Skeletal muscle cell (primary cell): Measurements from ENCODE around the gene UFC1.

Experiments used
- DNase-seq: peaks from one replicate; pipeline ENCODE4 v3.0.0-alpha.2; 2010; ENCODE audit warnings: low read depth
- H3K4me3 ChIP-seq: 2 replicates; pipeline ENCODE4 v1.5.1; 2011; ENCODE audit warnings: low read depth, mild to moderate bottlenecking, control low read depth, low read length, moderate library complexity

Gene UFC1

DNA sequence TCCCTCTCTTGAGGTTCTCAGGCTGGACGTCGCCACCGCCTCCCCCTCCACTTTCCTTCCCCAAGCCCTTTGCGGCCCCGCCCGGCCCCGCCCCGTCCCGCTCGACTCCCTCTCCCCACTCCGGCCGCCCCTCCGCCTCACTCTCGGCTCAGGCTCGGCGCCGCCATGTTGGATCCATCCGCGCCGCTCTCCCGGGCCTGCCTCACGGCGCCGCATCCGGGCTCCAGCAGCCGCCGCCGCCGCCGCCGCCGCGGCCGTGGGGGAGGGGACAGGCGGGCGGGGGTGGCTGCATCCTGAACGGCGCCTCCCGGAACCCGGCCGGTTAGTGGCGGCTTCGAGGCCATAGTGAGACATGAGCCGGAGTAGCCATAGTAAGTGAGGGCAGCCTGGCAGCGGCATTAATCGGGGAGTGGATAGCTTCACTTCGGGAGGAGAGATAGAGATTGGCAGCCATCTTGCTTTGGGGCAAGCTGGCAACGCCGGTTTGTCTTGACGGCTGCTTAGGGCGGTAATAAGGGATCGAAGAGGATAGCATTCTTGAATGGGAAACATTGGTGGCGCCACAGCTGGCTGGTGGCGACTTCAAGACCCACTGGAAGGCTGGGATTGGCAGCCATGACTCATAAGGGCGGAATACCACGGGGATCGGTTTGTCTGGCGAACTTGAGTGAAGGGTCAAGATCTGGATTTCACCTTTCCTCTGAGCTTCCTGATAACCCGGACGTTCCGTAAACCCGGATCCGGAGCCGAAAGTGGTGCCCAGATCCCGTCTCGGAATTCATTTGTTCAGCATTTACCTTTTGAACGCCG, 21.2 kb upstream of the UFC1 start, which contains the start of gene DEDD:
TSS of gene DEDD (minus strand) at position 258 of the 810 bp plus-strand sequence. CDS start 8,205 bp downstream, outside the sequence.
- DNase-seq, result peak; percentile 89
- H3K4me3 ChIP-seq, result peak within 1 kb of the TSS; percentile 84

DNA sequence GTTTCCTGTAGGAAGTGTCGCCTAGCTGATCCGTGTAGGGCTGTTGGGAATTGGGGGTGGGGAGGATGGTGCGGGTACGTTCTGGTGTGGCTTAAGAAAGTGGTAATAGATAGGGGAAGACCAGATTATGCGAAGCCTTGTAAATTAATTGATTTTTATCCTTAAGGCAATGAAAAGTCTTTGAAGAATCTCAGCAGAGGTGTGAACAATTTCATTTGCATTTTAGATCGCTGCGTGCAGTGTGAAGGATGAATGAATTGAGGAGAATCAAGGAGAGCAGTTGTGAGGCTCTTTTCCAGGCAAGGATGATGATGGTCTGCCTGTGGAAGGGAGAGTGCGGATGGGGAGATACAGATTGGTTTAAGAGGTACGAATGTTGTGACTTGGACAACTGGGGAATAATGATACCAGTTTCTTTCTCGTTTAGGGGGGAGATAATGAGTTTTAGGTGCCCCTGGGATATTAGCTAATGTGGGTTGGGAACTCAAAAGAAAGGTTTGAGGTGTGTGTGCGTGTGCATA, 20.5 kb upstream of the UFC1 start:
- peak overlapping the region; percentile 84 for H3K4me3 ChIP-seq
- DNase-seq, result no peak

DNA sequence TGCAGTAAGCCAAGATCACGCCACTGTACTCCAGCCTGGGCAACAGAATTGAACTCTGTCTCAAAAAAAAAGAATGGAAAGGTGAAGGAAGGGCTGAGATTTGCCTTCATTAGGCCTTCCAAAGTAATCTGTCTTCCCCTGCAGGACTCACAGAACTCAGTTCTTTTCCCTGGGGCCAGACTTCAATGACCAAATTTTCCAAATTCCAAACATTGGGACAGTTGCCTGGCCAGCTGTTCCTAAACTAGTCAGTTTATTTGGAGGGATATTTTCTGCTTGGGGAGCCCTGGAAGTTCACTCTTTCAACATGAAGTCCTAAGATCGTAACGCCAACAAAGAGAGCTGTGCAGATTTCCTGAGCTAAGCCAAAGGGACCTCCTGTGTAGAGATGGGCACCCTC, 15.9 kb upstream of the UFC1 start:
- DNase-seq, result no peak
- H3K4me3 ChIP-seq, result no peak overlapping the region

DNA sequence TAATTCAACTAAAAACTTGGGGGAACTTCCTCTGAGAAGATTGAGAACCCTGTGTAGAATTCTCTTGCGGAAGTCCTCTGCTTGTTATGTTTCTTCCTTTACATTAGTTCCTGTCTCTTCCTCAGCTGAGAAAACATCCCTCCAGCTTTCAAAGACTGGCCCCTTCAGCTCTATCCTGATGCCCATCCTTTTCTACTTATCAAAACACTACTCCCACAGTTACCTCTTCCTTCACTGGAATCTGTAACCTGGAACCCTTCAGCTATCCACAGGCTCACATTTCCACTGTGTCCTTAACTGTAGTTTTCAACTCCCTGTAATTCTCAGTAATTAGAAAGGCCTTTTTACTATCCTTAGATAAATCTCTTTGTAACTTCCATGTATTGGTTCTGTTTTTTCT, 15.3 kb upstream of the UFC1 start:
- no peak overlapping the region for H3K4me3 ChIP-seq
- no peak for DNase-seq

DNA sequence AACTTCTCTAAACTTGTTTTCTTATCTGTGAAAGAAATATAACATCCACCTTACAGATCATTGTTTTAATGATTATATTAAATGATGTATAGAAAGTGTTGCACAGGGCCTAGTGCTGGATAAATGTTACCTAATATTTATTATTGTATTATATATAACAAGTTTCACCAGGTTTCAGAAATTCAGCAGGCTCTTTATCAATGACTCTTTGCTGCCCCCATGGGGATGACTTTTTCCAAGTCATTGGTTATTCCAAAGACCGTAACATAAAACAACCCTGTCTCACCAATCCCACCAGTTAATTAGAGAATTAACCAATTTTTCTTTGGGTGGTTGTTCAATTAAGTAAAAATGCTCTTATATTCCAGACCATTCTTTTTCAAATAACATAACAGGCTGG, 14.0 kb upstream of the UFC1 start:
- no peak overlapping the region for H3K4me3 ChIP-seq
- DNase-seq, result no peak

DNA sequence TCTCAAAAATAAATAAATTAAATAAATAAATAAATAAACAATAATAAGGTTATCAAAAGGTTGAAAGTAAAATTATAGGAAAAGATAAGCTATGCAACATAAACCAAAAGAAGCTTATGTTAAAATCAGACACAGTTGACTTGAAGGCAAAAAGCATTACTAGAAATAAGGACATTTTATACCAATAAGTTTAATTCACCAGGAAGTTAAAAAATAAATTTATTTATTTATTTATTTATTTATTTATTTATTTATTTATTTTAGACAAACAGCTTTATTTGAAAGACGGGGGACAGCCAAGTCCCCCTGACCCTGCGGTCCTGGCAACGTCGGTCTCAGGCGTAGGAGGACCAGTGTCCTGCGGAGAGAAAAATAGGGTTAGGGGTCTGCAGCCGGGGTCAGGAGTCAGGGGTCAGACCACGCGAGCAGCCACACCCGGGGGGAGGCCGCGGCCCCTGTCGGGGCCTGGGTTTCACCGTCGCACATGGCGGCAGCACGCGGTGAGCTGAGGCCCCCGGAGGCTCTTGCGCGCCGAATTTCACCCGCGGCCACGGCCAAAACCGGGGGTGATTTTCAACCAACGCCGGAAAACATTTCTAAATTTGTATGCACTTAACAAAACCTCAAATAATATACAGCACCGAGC, 12.9 kb upstream of the UFC1 start:
- DNase-seq, result no peak
- no peak overlapping the region for H3K4me3 ChIP-seq

DNA sequence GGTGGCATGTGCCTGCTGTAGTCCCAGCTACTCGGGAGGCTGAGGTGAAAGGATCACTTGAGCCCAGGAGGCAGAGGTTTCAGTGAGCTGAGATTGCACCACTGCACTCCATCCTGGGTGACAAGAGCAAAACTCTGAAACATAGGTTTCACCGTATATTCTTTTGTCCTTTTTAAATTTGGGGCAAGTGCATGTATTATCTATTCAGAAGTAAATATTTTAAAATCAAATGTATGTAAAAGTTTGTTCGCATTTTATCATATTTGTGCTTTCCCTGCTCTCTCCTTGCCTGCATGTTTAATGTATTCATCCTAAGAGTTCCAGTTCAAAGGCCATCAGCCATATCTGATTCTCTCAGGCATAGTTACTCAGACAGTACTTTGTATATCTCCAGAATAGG, 7.9 kb upstream of the UFC1 start:
- no peak for DNase-seq
- no peak overlapping the region for H3K4me3 ChIP-seq

DNA sequence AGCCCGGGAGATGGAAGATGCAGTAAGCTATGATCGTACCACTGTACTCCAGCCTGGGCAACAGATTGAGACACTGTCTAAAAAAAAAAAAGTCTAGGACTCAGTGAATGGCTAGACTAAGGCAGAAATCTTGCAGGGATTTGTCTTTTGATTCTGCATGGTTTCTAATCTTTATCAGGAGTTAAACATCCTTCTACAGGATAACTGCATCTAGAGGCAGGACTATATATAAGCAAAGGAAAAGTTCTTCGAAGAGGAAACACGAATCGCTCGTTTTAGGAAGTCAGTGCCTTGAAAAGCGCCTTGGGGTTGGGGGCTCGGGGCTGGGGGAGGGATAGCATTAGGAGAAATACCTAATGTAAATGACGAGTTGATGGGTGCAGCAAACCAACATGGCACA, 602 bp upstream of the UFC1 start:
- DNase-seq, result no peak
- peak overlapping the region; percentile 65 for H3K4me3 ChIP-seq

DNA sequence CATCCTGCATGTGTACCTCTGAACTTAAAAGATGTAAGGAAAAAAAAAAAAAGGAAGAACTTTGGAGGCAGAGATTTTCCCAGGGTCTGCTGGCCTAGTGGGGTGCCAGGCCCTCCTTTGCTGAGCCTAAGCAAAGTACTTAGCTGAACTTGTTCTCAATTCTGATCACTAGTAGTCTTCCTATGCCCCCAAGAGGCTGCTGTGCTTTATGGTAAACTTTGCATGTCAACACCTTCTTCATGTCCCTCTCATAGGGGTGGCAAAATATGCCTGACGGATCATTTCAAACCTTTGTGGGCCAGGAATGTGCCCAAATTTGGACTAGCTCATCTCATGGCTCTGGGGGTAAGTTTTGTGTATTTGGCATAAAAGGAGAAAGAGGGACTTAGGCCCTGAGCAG, 4.1 kb downstream of the UFC1 start:
- no peak overlapping the region for H3K4me3 ChIP-seq
- DNase-seq, result no peak

DNA sequence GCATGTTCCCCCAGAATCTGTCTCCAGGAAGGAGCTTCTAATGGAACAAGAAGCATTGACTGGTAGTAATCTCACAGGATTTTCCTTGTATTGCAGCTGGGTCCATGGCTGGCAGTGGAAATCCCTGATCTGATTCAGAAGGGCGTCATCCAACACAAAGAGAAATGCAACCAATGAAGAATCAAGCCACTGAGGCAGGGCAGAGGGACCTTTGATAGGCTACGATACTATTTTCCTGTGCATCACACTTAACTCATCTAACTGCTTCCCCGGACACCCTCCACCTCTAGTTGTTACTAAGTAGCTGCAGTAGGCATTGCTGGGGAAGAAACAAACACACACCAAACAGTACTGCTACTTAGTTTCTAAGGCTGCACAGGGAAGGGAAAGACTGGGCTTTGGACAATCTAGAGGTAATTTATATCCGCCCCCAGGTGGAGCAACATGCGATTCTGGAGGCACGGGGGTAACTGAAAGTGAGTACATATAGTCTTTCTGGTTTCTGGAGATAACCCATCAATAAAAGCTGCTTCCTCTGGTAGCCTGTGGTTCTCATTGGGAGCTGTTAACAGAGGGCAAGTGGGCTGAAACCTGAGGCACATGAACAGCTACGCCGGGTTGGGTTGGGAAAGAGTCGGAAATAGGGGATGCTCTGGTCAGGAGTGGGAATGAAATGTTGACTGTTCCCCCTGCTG, 4.7 kb downstream of the UFC1 start:
- peak overlapping the region; percentile 75 for H3K4me3 ChIP-seq
- no peak for DNase-seq

DNA sequence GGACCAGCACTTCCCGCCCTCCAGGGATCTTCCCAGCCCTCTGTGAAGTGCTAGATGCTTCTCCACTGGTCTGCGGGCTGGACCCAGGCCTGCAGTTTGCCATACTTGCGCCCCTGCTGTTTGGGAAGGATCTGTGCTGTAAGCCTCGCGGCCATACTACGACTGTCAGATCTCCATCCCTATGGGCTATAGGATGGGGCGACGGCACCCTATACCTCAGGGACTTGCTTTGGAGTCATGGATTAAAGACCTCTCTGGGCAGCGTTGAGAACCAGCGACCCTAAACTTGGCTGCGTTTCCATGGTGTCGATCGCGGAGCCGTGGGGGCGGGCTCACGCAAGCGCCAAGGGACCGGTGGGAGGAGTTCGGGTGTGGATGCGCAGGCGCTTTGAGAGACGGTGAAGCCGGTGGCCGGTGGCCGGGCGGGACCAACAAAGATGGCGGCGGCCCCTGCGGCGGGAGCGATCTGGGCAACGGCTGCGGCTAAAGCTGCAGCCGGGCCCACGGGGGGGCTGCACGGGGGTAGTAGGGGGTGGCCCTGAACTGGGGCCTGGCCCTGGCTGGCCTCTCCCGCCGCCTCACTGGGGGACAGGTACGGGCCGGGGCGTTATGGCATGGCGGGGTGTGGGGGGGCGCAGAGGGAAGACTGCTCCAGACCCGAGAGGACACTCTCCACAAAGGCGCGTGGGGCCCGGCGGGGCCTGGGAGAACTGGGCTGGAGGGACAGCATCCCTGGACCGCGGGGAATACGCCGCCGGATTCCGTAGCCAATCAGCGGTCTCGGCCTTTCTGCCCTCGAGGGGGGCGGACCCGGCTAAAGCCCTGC, 5.5 kb downstream of the UFC1 start, which contains the start of gene USP21:
TSS of gene USP21 (plus strand) at position 414 of the 826 bp plus-strand sequence. CDS start 1,141 bp downstream, outside the sequence.
- DNase-seq, result peak; percentile 56
- H3K4me3 ChIP-seq, result peak within 1 kb of the TSS; percentile 75

DNA sequence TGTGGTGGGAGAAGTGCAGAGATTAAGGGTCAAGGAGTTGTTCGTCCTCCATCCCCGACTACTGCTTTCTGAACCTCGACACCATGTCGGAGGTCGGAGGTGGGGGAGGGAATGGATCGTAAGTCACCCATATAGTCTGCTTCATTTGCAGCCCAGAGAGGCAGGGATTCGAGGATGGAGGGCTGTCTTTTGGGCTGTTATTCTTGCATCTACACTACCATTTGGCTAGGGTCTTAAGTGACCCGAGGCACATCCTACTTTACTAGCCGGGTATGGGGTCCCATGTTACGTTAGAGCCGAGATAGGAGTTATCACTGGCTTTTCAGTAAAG, 6.1 kb downstream of the UFC1 start:
- no peak for DNase-seq
- peak overlapping the region; percentile 75 for H3K4me3 ChIP-seq

DNA sequence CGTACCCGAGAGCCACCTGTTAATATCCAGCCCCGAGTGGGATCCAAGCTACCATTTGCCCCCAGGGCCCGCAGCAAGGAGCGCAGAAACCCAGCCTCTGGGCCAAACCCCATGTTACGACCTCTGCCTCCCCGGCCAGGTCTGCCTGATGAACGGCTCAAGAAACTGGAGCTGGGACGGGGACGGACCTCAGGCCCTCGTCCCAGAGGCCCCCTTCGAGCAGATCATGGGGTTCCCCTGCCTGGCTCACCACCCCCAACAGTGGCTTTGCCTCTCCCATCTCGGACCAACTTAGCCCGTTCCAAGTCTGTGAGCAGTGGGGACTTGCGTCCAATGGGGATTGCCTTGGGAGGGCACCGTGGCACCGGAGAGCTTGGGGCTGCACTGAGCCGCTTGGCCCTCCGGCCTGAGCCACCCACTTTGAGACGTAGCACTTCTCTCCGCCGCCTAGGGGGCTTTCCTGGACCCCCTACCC, 6.9 kb downstream of the UFC1 start:
- no peak for DNase-seq
- H3K4me3 ChIP-seq, result no peak overlapping the region

DNA sequence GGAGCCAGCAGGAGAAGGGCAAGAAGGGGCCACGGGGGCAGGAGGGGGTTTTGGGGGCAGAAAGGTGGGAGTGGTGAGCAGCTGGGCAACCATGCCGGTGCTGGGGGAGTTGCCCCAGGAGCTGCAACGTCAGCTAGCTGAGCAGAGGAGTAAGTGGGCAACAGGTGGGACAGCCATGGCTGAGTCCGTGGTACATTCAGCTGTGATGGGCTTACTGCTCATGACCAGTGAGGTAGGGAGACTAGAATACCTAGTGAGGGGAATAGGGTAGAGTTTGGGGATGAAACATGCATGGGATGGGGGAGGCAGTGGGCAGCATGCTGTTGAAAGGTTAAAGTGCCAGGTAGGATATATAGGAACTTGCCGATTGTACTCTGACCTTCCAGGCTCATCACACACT, 7.9 kb downstream of the UFC1 start:
- no peak overlapping the region for H3K4me3 ChIP-seq
- DNase-seq, result no peak

DNA sequence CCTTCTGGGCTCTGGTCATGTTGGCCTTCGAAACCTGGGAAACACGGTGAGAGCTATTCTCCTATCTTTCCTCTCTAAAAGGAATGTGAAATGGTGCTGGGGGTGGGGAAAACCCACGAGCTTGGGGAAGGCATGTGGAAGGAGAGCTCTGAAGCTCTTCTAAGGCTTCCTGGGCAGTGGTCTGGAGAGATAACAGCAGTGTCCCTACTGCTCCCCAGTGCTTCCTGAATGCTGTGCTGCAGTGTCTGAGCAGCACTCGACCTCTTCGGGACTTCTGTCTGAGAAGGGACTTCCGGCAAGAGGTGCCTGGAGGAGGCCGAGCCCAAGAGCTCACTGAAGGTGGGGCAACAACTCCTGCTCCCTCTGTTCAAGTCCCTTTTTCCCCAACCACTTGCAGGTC, 8.3 kb downstream of the UFC1 start:
- DNase-seq, result no peak
- no peak overlapping the region for H3K4me3 ChIP-seq

DNA sequence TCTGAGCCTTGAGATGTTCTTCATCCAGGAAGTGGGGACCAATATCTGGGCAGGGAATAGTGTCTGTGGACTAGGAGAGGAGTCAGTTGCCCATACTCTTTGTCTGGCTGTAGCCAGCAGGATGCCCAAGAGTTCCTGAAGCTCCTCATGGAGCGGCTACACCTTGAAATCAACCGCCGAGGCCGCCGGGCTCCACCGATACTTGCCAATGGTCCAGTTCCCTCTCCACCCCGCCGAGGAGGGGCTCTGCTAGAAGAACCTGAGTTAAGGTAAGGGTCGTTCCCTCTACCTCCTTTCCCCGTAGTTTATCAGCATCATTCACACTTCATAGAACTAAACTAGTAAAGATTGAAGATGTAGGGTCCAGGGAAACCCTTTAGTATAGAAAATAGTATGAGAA, 9.0 kb downstream of the UFC1 start:
- H3K4me3 ChIP-seq, result no peak overlapping the region
- no peak for DNase-seq

DNA sequence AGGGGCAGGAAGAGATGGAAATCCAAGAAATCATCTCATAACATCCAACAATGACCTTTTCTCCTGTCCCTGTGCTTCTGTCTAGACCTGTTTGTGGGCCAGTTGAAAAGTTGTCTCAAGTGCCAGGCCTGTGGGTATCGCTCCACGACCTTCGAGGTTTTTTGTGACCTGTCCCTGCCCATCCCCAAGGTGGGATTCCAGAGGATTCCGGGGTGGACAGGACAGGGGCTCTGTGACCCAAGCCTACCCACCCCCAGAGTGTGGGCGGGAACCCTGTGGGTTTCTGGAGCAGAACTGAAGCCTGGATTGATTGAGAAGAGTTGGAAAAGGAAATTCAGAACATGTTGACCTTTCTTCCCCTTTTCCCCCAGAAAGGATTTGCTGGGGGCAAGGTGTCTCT, 10.0 kb downstream of the UFC1 start:
- no peak overlapping the region for H3K4me3 ChIP-seq
- DNase-seq, result no peak

DNA sequence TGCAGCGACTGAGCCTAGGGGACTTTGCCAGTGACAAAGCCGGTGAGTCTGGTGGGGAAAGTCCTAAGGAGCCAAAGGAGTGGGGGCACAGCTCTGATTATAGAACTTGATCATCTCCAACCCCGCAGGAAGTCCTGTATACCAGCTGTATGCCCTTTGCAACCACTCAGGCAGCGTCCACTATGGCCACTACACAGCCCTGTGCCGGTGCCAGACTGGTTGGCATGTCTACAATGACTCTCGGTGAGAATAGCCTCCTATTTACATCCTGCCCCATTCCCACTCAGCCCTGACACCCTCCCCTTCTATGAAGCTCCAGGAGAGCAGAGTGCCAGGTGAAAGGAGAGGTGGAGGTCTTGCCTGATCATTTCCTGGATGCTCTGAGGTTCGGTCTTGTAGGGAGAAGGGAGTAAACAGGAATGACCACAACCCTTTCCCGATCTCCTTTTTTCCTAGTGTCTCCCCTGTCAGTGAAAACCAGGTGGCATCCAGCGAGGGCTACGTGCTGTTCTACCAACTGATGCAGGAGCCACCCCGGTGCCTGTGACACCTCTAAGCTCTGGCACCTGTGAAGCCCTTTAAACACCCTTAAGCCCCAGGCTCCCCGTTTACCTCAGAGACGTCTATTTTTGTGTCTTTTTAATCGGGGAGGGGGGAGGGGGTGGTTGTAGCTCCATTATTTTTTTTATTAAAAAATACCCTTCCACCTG, 11.3 kb downstream of the UFC1 start:
- no peak for DNase-seq

More for the DNA sequence above, 11.3 kb downstream of the UFC1 start:
- H3K4me3 ChIP-seq, result peak overlapping the region; percentile 72
